HCT116 (cell line): Measurements from ENCODE around the gene PRTG.

Source experiments
- EGR1 ChIP-seq: IDR thresholded peaks from 2 replicates; pipeline ENCODE4 v1.6.1; 2012; ENCODE audit warnings: low read depth
- EZH2 ChIP-seq: fragments of 200-600 bp; sonication (generic); IDR thresholded peaks from 2 replicates; pipeline ENCODE4 v1.6.1; 2017; ENCODE audit warnings: antibody characterized with exemption, mixed run types
- FOSL1 ChIP-seq: IDR thresholded peaks from 2 replicates; pipeline ENCODE4 v1.6.1; 2012; ENCODE audit warnings: low read depth
- JUND ChIP-seq: IDR thresholded peaks from 2 replicates; pipeline ENCODE4 v1.6.1; 2012
- POLR2A ChIP-seq: IDR thresholded peaks from 2 replicates; pipeline ENCODE4 v1.7.0; 2011; ENCODE audit warnings: borderline replicate concordance; ENCODE audit not compliant: insufficient read depth, insufficient read length; ENCODE audit errors: extremely low read depth
- POLR2AphosphoS5 ChIP-seq: IDR thresholded peaks from 2 replicates; pipeline ENCODE4 v1.6.1; 2011; ENCODE audit warnings: mild to moderate bottlenecking, low read depth, low read length, moderate library complexity
- RAD21 ChIP-seq: IDR thresholded peaks from 2 replicates; pipeline ENCODE4 v1.6.1; 2012; ENCODE audit warnings: low read depth, mild to moderate bottlenecking
- SIN3A ChIP-seq: IDR thresholded peaks from 2 replicates; pipeline ENCODE4 v1.6.1; 2012; ENCODE audit warnings: low read depth
- ZBTB33 ChIP-seq: IDR thresholded peaks from 2 replicates; pipeline ENCODE4 v1.6.1; 2011; ENCODE audit warnings: mild to moderate bottlenecking, low read length, moderate library complexity; ENCODE audit not compliant: insufficient replicate concordance; ENCODE audit errors: extremely low read depth
- TF ChIP-seq, protein P1 (sequence below), 3 experiments: fragments of 200-600 bp in 1 of 3; sonication (generic) in 1 of 3; IDR thresholded peaks in 2 of 3; conservative IDR thresholded peaks in 1 of 3; 2 replicates each; pipeline ENCODE4 v1.5.1; 2012 to 2017; ENCODE audit warnings: low read depth in 2 of 3, low read length in 2 of 3, antibody characterized with exemption in 1 of 3, borderline replicate concordance in 1 of 3, control low read depth in 1 of 3, mild to moderate bottlenecking in 1 of 3, mixed read lengths in 1 of 3, mixed run types in 1 of 3, moderate library complexity in 1 of 3; ENCODE audit not compliant: insufficient read depth in 1 of 3

GRCh38 chr15:55615445-55615844 lies 127.5 kb downstream of the PRTG start:
- TF ChIP-seq FOSL1 (no peak), POLR2A (no peak), ZBTB33 (no peak), RAD21 (no peak), JUND (no peak), SIN3A (no peak), POLR2AphosphoS5 (no peak), EGR1 (no peak), EZH2 (no peak)
- TF ChIP-seq, protein P1, sequence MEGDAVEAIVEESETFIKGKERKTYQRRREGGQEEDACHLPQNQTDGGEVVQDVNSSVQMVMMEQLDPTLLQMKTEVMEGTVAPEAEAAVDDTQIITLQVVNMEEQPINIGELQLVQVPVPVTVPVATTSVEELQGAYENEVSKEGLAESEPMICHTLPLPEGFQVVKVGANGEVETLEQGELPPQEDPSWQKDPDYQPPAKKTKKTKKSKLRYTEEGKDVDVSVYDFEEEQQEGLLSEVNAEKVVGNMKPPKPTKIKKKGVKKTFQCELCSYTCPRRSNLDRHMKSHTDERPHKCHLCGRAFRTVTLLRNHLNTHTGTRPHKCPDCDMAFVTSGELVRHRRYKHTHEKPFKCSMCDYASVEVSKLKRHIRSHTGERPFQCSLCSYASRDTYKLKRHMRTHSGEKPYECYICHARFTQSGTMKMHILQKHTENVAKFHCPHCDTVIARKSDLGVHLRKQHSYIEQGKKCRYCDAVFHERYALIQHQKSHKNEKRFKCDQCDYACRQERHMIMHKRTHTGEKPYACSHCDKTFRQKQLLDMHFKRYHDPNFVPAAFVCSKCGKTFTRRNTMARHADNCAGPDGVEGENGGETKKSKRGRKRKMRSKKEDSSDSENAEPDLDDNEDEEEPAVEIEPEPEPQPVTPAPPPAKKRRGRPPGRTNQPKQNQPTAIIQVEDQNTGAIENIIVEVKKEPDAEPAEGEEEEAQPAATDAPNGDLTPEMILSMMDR (IDR thresholded peaks at IDR 0.05 in 2 of 3, conservative IDR thresholded peaks at IDR 0.05 in 1 of 3; ENCODE audit: borderline replicate concordance in 1 of 3, insufficient read depth in 1 of 3, low read depth in 2 of 3, low read length in 2 of 3): no peak
